DOHH2 (cell line): ENCODE measurements around the gene ADH1A.

Source experiments
- H3F3A ChIP-seq: fragments of 200-600 bp; sonication (generic), shearing (Covaris generic); 2 replicates; pipeline ENCODE4 v1.6.0; 2016; ENCODE audit warnings: antibody characterized with exemption, mild to moderate bottlenecking; ENCODE audit not compliant: control insufficient read depth, insufficient read depth
- H3K27ac ChIP-seq: fragments of 200-600 bp; sonication (generic); 2 replicates; pipeline ENCODE4 v1.5.1; 2014; ENCODE audit warnings: low read depth, mild to moderate bottlenecking, low read length, moderate library complexity
- H3K27me3 ChIP-seq: fragments of 200-600 bp; sonication (generic); 2 replicates; pipeline ENCODE4 v1.6.1; 2014; ENCODE audit warnings: mild to moderate bottlenecking, low read length, mixed read lengths; ENCODE audit not compliant: control insufficient read depth
- H3K36me3 ChIP-seq: fragments of 200-600 bp; sonication (generic); 2 replicates; pipeline ENCODE4 v1.6.1; 2014; ENCODE audit warnings: mild to moderate bottlenecking, low read length, moderate library complexity, mixed read lengths; ENCODE audit not compliant: control insufficient read depth
- H3K4me1 ChIP-seq: fragments of 200-600 bp; sonication (generic); 2 replicates; pipeline ENCODE4 v1.6.1; 2014; ENCODE audit warnings: mild to moderate bottlenecking, low read length, mixed read lengths; ENCODE audit not compliant: control insufficient read depth
- H3K4me2 ChIP-seq: fragments of 200-600 bp; sonication (generic); 2 replicates; pipeline ENCODE4 v1.6.0; 2014; ENCODE audit warnings: mild to moderate bottlenecking, low read length, moderate library complexity
- H3K4me3 ChIP-seq: fragments of 200-600 bp; sonication (generic); 2 replicates; pipeline ENCODE4 v1.5.1; 2014; ENCODE audit warnings: mild to moderate bottlenecking, low read length, mixed read lengths
- H3K79me2 ChIP-seq: fragments of 200-600 bp; sonication (generic); 2 replicates; pipeline ENCODE4 v1.6.1; 2014; ENCODE audit warnings: mild to moderate bottlenecking, low read length, mixed read lengths; ENCODE audit not compliant: control insufficient read depth
- H3K9me2 ChIP-seq: fragments of 200-600 bp; sonication (generic); replicated peaks from 2 replicates; pipeline ENCODE4 v1.6.1; 2014; ENCODE audit warnings: mild to moderate bottlenecking, low read length, mixed read lengths; ENCODE audit not compliant: control insufficient read depth
- H3K9me3 ChIP-seq: fragments of 200-600 bp; sonication (generic); 2 replicates; pipeline ENCODE4 v1.6.1; 2014; ENCODE audit warnings: antibody characterized with exemption, low read length, mixed read lengths; ENCODE audit not compliant: control insufficient read depth, insufficient read depth
- H4K20me1 ChIP-seq: fragments of 200-600 bp; sonication (generic); 2 replicates; pipeline ENCODE4 v1.6.0; 2014; ENCODE audit warnings: low read depth, mild to moderate bottlenecking, antibody characterized with exemption, low read length, moderate library complexity; ENCODE audit not compliant: control insufficient read depth, insufficient read depth
- CTCF ChIP-seq: fragments of 200-600 bp; sonication (generic); IDR thresholded peaks from one replicate; pipeline ENCODE4 v1.5.1; 2014; ENCODE audit warnings: antibody characterized with exemption, mild to moderate bottlenecking, low read depth, low read length; ENCODE audit not compliant: poor library complexity, severe bottlenecking
- EZH2phosphoT487 ChIP-seq: fragments of 200-600 bp; sonication (generic); IDR thresholded peaks from 2 replicates; pipeline ENCODE4 v1.6.1; 2017; ENCODE audit warnings: borderline replicate concordance, mild to moderate bottlenecking, antibody characterized with exemption, low read length, moderate library complexity, mixed read lengths

Gene ADH1A

GRCh38 chr4:99305638-99306400 lies 15.0 kb upstream of the ADH1A start:
- TF ChIP-seq CTCF (no peak), EZH2phosphoT487 (no peak)
- H3K27ac ChIP-seq, result no peak overlapping the region
- no peaks in the 10 kb centered on the region for H3K79me2 ChIP-seq
- no peaks in the 10 kb centered on the region for H4K20me1 ChIP-seq
- H3K4me3 ChIP-seq, result no peak overlapping the region
- H3K36me3 ChIP-seq, result no peaks in the 10 kb centered on the region
- no peak overlapping the region for H3K4me2 ChIP-seq
- no peaks in the 10 kb centered on the region for H3K9me3 ChIP-seq
- H3K9me2 ChIP-seq, result no peaks in the 10 kb centered on the region
- H3K4me1 ChIP-seq, result no peaks in the 10 kb centered on the region
- no peaks in the 10 kb centered on the region for H3K27me3 ChIP-seq
- no peaks in the 10 kb centered on the region for H3F3A ChIP-seq

DNA sequence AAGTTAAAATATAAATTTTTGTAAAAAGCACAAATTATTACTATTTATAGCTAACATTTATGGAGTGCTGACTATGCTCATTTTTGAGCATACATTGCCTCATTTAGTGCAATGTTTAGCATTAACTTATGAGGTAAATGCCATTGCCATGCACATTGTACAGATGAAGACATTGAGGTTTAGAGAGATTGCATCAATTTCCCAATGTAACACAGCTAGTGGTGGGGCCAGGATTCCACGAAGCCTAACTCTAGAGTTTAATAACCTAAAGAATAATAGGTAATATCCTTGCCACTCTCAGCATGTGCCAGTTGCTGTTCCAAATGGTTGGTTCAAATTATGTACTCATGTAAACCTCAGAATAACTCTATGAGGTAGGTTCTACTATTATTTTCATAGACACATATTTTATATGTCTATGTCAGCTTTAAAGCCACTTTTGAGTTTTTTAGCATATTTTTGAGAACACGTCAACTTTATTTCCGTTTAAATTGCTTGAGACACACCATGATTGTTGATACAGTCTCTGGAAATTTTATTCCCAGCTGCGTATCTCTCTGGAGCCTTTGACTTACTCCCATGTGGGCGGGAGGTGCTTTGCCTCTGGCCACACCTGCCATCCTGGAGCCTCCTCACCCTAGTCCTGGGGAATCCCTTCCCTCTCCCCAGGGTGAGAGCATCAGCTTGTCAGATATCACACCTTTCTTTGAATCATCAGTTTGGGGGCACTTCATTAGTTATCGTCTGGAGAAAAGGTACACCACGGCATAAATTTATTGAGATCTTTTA lies 10.8 kb upstream of the ADH1A start:
- Histone ChIP-seq H3F3A (no peaks in the 10 kb centered on the region), H3K4me2 (no peak overlapping the region), H3K9me3 (no peaks in the 10 kb centered on the region), H3K9me2 (no peaks in the 10 kb centered on the region), H4K20me1 (no peaks in the 10 kb centered on the region), H3K4me1 (no peaks in the 10 kb centered on the region), H3K4me3 (no peak overlapping the region), H3K79me2 (no peaks in the 10 kb centered on the region), H3K36me3 (no peaks in the 10 kb centered on the region), H3K27me3 (no peaks in the 10 kb centered on the region), H3K27ac (no peak overlapping the region)
- no peak for TF ChIP-seq EZH2phosphoT487
- no peak for TF ChIP-seq CTCF

DNA sequence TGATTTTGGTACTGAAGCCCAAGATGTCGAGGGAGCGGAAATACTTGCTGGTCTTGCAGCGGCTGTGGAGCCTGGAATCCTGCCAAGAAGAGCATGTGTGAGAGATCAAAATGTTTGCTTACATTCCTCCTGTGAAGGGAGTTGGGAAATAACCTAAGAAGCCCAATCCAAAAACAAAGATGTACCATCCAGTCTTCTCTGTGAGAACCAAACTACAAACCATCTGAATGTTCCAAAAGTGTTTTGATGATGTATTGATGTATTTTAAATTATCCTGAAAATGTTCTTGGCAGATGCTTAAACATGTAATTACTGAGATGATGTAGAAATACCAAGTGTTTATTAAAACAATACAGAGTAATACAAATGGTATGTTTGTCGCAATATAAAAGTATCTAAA lies 10.1 kb upstream of the ADH1A start:
- H3K4me2 ChIP-seq, result no peak overlapping the region
- H3K36me3 ChIP-seq, result no peaks in the 10 kb centered on the region
- no peaks in the 10 kb centered on the region for H4K20me1 ChIP-seq
- no peaks in the 10 kb centered on the region for H3K9me3 ChIP-seq
- no peak for TF ChIP-seq EZH2phosphoT487
- no peaks in the 10 kb centered on the region for H3K79me2 ChIP-seq
- H3K27me3 ChIP-seq, result no peaks in the 10 kb centered on the region
- no peaks in the 10 kb centered on the region for H3F3A ChIP-seq
- H3K27ac ChIP-seq, result no peak overlapping the region
- no peaks in the 10 kb centered on the region for H3K4me1 ChIP-seq
- no peak overlapping the region for H3K4me3 ChIP-seq
- no peaks in the 10 kb centered on the region for H3K9me2 ChIP-seq

DNA sequence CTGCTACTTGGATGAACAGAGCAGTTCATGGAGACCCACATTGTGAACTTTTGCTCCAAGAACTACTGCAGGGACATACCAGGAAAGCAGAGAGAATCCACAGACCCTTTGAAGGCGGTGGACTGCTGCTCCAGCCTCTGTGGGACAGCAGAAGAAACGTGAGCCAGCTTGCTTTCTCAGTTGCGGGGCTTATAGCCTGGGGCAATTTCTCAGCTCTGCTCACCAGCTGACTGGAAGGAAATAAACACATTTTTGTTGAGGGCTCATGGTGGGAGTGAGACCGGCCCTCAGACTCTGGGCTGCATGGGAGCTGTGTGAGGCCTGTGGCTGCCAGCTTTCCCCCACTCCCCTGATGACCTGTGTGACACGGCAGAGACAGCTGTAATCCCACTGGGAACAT lies 2.6 kb upstream of the ADH1A start:
- Histone ChIP-seq H3K9me3 (peaks cover 6% of the 10 kb centered on the region; the same call in 1 of the 2 replicates), H3K4me3 (no peak overlapping the region), H3K27ac (no peak overlapping the region), H3K36me3 (no peaks in the 10 kb centered on the region), H4K20me1 (no peaks in the 10 kb centered on the region), H3K79me2 (no peaks in the 10 kb centered on the region), H3K4me2 (no peak overlapping the region), H3K9me2 (no peaks in the 10 kb centered on the region), H3K27me3 (no peaks in the 10 kb centered on the region), H3F3A (no peaks in the 10 kb centered on the region), H3K4me1 (no peaks in the 10 kb centered on the region)
- no peak for TF ChIP-seq CTCF
- no peak for TF ChIP-seq EZH2phosphoT487
